HUDEP-2 (cell line): ENCODE results near the gene NOD2.

ENCODE experiments used
- DNase-seq, 76 experiments: peaks; one replicate each; lab custom pipeline; 2025; ENCODE audit not compliant: unreplicated experiment in 76 of 76; lab: John Stamatoyannopoulos, UW

The NOD2 gene

GRCh38 chr16:50741225-50741780 is 47.9 kb downstream of the NOD2 start:
- DNase-seq = peak in 1 of 76 experiments; percentile 2

GRCh38 chr16:50741781-50742575 is 48.6 kb downstream of the NOD2 start, which contains the start of gene CYLD:
CYLD (plus strand) TSS chr16:50742086; CDS start chr16:50749699, 7,613 bp downstream.
- DNase-seq = peak in 75 of 76 experiments; percentile 51 to 99 (median 98)

GRCh38 chr16:50742576-50743200 is 49.3 kb downstream of the NOD2 start:
- DNase-seq = peak in 1 of 76 experiments; percentile 12

- DNase-seq = no peak
Observed at GRCh38 chr16:50743581-50744225, 50.3 kb downstream of the NOD2 start.

- no peak for DNase-seq
Observed at GRCh38 chr16:50744881-50745280, 51.5 kb downstream of the NOD2 start.

- no peak for DNase-seq
Observed at GRCh38 chr16:50745940-50746339, 52.5 kb downstream of the NOD2 start.

GRCh38 chr16:50747207-50747956 is 54.0 kb downstream of the NOD2 start:
- DNase-seq = peak in 6 of 76 experiments; percentile 1 to 35 (median 10)

GRCh38 chr16:50751528-50751927 is 58.1 kb downstream of the NOD2 start:
- no peak for DNase-seq

GRCh38 chr16:50752471-50753235 is 59.2 kb downstream of the NOD2 start:
- no peak for DNase-seq

- DNase-seq = no peak
Observed at GRCh38 chr16:50756473-50756872, 63.1 kb downstream of the NOD2 start.

- DNase-seq = no peak
Observed at GRCh38 chr16:50761267-50761666, 67.9 kb downstream of the NOD2 start.

- DNase-seq = no peak
Observed at GRCh38 chr16:50762241-50762640, 68.8 kb downstream of the NOD2 start.

- DNase-seq = no peak
Observed at GRCh38 chr16:50763211-50763610, 69.8 kb downstream of the NOD2 start.

- no peak for DNase-seq
Observed at GRCh38 chr16:50765260-50765659, 71.9 kb downstream of the NOD2 start.

GRCh38 chr16:50765861-50766260 is 72.5 kb downstream of the NOD2 start:
- DNase-seq = no peak

- DNase-seq = no peak
Observed at GRCh38 chr16:50767197-50767596, 73.8 kb downstream of the NOD2 start.

GRCh38 chr16:50771366-50771765 is 78.0 kb downstream of the NOD2 start:
- no peak for DNase-seq

- no peak for DNase-seq
Observed at GRCh38 chr16:50774405-50774804, 81.0 kb downstream of the NOD2 start.

GRCh38 chr16:50774960-50775359 is 81.6 kb downstream of the NOD2 start:
- DNase-seq = no peak

GRCh38 chr16:50776037-50776436 is 82.6 kb downstream of the NOD2 start:
- DNase-seq = no peak
